ENCODE measurements around the gene TBC1D22A.

DNA sequence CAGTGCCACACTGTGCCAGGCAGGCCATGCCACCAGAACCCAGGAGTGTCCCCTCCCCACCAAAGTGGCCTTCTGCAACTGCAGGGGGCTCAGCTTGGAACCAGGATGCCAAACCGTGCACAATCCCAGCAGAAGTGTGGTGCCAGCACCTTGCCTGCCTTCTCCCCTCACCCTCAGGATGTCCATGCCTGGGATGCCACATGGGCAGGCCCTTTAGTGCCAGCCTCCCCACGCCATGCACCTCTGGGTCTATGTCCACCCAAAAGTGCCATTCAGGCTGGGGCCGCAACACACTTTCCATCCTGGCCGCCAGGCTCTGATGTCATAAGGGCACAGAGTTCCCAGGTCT lies 8.7 kb upstream of the TBC1D22A start:
- TF ChIP-seq POLR2AphosphoS5 (IDR thresholded peaks at IDR 0.05; ENCODE audit: low read depth) (no peak), EZH2phosphoT487 (IDR thresholded peaks at IDR 0.05; ENCODE audit: unreplicated experiment) (no peak), ETS1 (IDR thresholded peaks at IDR 0.05) (no peak), EZH2 (IDR thresholded peaks at IDR 0.05; ENCODE audit: low read depth, unreplicated experiment) (no peak), JUNB (IDR thresholded peaks at IDR 0.05; ENCODE audit: unreplicated experiment) (no peak), CREB1 (CRISPR knock-in tag; IDR thresholded peaks at IDR 0.05; ENCODE audit: low read depth) (no peak), ZNF331 (CRISPR knock-in tag; IDR thresholded peaks at IDR 0.05; ENCODE audit: low read depth) (no peak), STAT1 (IDR thresholded peaks at IDR 0.05; ENCODE audit: unreplicated experiment) (no peak), NANOG (IDR thresholded peaks at IDR 0.05; ENCODE audit: borderline replicate concordance) (no peak)
- TF ChIP-seq, protein P1, sequence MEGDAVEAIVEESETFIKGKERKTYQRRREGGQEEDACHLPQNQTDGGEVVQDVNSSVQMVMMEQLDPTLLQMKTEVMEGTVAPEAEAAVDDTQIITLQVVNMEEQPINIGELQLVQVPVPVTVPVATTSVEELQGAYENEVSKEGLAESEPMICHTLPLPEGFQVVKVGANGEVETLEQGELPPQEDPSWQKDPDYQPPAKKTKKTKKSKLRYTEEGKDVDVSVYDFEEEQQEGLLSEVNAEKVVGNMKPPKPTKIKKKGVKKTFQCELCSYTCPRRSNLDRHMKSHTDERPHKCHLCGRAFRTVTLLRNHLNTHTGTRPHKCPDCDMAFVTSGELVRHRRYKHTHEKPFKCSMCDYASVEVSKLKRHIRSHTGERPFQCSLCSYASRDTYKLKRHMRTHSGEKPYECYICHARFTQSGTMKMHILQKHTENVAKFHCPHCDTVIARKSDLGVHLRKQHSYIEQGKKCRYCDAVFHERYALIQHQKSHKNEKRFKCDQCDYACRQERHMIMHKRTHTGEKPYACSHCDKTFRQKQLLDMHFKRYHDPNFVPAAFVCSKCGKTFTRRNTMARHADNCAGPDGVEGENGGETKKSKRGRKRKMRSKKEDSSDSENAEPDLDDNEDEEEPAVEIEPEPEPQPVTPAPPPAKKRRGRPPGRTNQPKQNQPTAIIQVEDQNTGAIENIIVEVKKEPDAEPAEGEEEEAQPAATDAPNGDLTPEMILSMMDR (conservative IDR thresholded peaks at IDR 0.05; ENCODE audit: low read depth in 2 of 2) = no peak
- TF ChIP-seq, protein P2, sequence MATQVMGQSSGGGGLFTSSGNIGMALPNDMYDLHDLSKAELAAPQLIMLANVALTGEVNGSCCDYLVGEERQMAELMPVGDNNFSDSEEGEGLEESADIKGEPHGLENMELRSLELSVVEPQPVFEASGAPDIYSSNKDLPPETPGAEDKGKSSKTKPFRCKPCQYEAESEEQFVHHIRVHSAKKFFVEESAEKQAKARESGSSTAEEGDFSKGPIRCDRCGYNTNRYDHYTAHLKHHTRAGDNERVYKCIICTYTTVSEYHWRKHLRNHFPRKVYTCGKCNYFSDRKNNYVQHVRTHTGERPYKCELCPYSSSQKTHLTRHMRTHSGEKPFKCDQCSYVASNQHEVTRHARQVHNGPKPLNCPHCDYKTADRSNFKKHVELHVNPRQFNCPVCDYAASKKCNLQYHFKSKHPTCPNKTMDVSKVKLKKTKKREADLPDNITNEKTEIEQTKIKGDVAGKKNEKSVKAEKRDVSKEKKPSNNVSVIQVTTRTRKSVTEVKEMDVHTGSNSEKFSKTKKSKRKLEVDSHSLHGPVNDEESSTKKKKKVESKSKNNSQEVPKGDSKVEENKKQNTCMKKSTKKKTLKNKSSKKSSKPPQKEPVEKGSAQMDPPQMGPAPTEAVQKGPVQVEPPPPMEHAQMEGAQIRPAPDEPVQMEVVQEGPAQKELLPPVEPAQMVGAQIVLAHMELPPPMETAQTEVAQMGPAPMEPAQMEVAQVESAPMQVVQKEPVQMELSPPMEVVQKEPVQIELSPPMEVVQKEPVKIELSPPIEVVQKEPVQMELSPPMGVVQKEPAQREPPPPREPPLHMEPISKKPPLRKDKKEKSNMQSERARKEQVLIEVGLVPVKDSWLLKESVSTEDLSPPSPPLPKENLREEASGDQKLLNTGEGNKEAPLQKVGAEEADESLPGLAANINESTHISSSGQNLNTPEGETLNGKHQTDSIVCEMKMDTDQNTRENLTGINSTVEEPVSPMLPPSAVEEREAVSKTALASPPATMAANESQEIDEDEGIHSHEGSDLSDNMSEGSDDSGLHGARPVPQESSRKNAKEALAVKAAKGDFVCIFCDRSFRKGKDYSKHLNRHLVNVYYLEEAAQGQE (IDR thresholded peaks at IDR 0.05; ENCODE audit: unreplicated experiment) = no peak
